Fibroblast of lung (primary cell): ENCODE data around the gene DKKL1. TPM values are rescaled to one million over a fixed set of nuclear protein-coding genes. Genes with fewer than 3 reads are reported as not detected.
"Not testable (repeated sequence)": the region's sequence is repeated elsewhere in the genome, so short reads cannot be mapped to it uniquely, and the experiment has no call there.

ENCODE experiments used
- DNase-seq, 2 donors: peaks; one replicate each; pipeline versions ENCODE4 v3.0.0 to v3.0.0-alpha.2; 2010; ENCODE audit warnings: low read depth in 2 of 2
- H2AFZ ChIP-seq: 2 replicates; pipeline ENCODE4 v1.5.1; 2012; ENCODE audit warnings: low read length, control low read depth, inconsistent platforms
- H3K27ac ChIP-seq: 2 replicates; pipeline ENCODE4 v1.5.1; 2011; ENCODE audit warnings: low read length, control low read depth; ENCODE audit not compliant: insufficient read depth
- H3K27me3 ChIP-seq: 2 replicates; pipeline ENCODE4 v1.5.1; 2011; ENCODE audit warnings: mild to moderate bottlenecking, low read length; ENCODE audit not compliant: control insufficient read depth, insufficient read depth
- H3K36me3 ChIP-seq: 2 replicates; pipeline ENCODE4 v1.5.1; 2011; ENCODE audit warnings: low read length; ENCODE audit not compliant: control insufficient read depth, insufficient read depth
- H3K4me1 ChIP-seq: 2 replicates; pipeline ENCODE4 v1.5.1; 2011; ENCODE audit warnings: low read length; ENCODE audit not compliant: control insufficient read depth, insufficient read depth; ENCODE audit errors: extremely low read depth
- H3K4me2 ChIP-seq: 2 replicates; pipeline ENCODE4 v1.5.1; 2011; ENCODE audit warnings: low read length, control low read depth; ENCODE audit not compliant: insufficient read depth; ENCODE audit errors: extremely low read depth
- H3K4me3 ChIP-seq, 4 experiments: fragments of 200-600 bp in 1 of 4; sonication (generic) in 1 of 4; replicated peaks in 1 of 4; 2 replicates each; pipeline ENCODE4 v1.5.1; 2011 to 2016; ENCODE audit warnings: low read length in 4 of 4, low read depth in 3 of 4, mild to moderate bottlenecking in 3 of 4, control low read depth in 2 of 4, inconsistent platforms in 1 of 4, mixed read lengths in 1 of 4; ENCODE audit not compliant: insufficient read depth in 1 of 4; ENCODE audit errors: control extremely low read depth in 1 of 4
- H3K79me2 ChIP-seq: 2 replicates; pipeline ENCODE4 v1.5.1; 2012; ENCODE audit warnings: mild to moderate bottlenecking, low read length, inconsistent platforms; ENCODE audit not compliant: control insufficient read depth, insufficient read depth
- H3K9ac ChIP-seq: 2 replicates; pipeline ENCODE4 v1.5.1; 2011; ENCODE audit warnings: mild to moderate bottlenecking, low read length, control low read depth; ENCODE audit not compliant: insufficient read depth
- H3K9me3 ChIP-seq: 2 replicates; pipeline ENCODE4 v1.5.1; 2012; ENCODE audit warnings: low read depth, low read length; ENCODE audit not compliant: control insufficient read depth, insufficient read depth
- H4K20me1 ChIP-seq: 2 replicates; pipeline ENCODE4 v1.5.1; 2011; ENCODE audit warnings: low read length; ENCODE audit not compliant: control insufficient read depth, insufficient read depth; ENCODE audit errors: extremely low read depth
- EZH2 ChIP-seq: IDR thresholded peaks from 2 replicates; pipeline ENCODE4 v1.5.1; 2012; ENCODE audit warnings: low read length, control low read depth, mild to moderate bottlenecking; ENCODE audit errors: missing control alignments
- polyA plus RNA-seq, 2 donors: library from polyadenylated mRNA; depleted of rRNA in 1 of 2; stranded (reverse) in 1 of 2; unstranded in 1 of 2; fragments of >200 nt; gene quantifications; 2 replicates each; pipeline ENCODE4 v1.2.1, GENCODE V29; 2011 to 2012; ENCODE audit warnings: missing spikeins in 1 of 2
- total RNA-seq: library from RNA; depleted of rRNA; stranded (reverse); fragments of >200 nt; gene quantifications from 2 replicates; pipeline ENCODE4 v1.2.1, GENCODE V29; 2014
- TF ChIP-seq, protein P1 (sequence below), 2 donors: IDR thresholded peaks in 1 of 2; conservative IDR thresholded peaks in 1 of 2; 1 replicate in 1 of 2; 2 replicates in 1 of 2; pipeline ENCODE4 v1.5.1; 2011 to 2012; ENCODE audit warnings: low read length in 2 of 2, control low read depth in 1 of 2, inconsistent platforms in 1 of 2, low read depth in 1 of 2, mild to moderate bottlenecking in 1 of 2

Gene DKKL1
- total and polyA plus RNA-seq, 2 donors (not counting 1 experiment from before 2014, with no cell fraction given), result 0.19 TPM; not detected in 1

DNA sequence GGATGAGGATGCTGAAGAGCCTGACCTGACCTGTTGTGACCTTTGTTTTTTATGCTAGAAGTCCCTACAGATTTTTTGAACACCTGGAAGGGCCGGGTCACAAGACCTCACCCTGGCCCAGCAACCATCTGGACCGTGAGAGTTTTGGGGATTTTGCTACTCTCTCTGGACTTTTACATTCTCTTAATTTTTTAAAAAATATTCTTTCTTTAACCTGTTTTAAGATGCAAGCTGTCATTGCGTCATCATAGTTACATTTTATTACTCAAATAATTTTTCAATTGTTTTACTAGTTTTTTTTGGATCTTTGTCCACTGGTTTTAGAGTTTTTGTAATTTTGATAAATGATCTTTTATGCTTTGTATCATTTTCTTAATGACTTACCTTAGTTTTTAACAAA, 7.5 kb downstream of the DKKL1 start:
- H3K79me2 ChIP-seq, result no peaks in the 10 kb centered on the region
- no peaks in the 10 kb centered on the region for H3K9me3 ChIP-seq
- peaks cover 4% of the 10 kb centered on the region for H3K27me3 ChIP-seq
- no peak overlapping the region for H2AFZ ChIP-seq
- no peak overlapping the region for H3K9ac ChIP-seq
- H4K20me1 ChIP-seq, result no peaks in the 10 kb centered on the region
- H3K4me3 ChIP-seq, result no peak overlapping the region
- H3K27ac ChIP-seq, result no peak overlapping the region
- no peak overlapping the region for H3K4me2 ChIP-seq
- DNase-seq, result no peak
- H3K36me3 ChIP-seq, result no peaks in the 10 kb centered on the region
- TF ChIP-seq, protein P1, sequence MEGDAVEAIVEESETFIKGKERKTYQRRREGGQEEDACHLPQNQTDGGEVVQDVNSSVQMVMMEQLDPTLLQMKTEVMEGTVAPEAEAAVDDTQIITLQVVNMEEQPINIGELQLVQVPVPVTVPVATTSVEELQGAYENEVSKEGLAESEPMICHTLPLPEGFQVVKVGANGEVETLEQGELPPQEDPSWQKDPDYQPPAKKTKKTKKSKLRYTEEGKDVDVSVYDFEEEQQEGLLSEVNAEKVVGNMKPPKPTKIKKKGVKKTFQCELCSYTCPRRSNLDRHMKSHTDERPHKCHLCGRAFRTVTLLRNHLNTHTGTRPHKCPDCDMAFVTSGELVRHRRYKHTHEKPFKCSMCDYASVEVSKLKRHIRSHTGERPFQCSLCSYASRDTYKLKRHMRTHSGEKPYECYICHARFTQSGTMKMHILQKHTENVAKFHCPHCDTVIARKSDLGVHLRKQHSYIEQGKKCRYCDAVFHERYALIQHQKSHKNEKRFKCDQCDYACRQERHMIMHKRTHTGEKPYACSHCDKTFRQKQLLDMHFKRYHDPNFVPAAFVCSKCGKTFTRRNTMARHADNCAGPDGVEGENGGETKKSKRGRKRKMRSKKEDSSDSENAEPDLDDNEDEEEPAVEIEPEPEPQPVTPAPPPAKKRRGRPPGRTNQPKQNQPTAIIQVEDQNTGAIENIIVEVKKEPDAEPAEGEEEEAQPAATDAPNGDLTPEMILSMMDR (conservative IDR thresholded peaks at IDR 0.05 in 1 of 2, IDR thresholded peaks at IDR 0.05 in 1 of 2; ENCODE audit: low read depth in 1 of 2, low read length in 2 of 2), result no peak
- TF ChIP-seq EZH2, result no peak
- H3K4me1 ChIP-seq, result no peaks in the 10 kb centered on the region

DNA sequence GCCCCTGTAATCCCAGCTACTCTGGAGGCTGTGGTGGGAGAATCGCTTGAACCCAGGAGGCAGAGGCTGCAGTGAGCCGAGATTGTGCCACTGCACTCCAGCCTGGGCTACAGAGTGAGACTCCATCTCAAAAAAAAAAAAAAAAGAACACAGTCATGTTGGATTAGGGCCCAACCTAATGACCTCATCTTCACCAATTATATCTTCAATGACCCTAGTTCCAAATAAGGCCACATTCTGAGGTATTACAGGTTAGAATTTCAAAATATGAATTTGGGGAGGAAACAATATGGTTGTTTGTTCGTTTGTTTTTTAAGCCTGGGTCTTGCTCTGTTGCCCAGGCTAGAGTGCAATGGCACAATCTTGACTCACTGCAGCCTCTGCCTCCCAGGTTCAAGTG, 9.5 kb downstream of the DKKL1 start:
- not testable (repeated sequence) for H2AFZ ChIP-seq, H3K9ac ChIP-seq, H3K9me3 ChIP-seq, DNase-seq, H3K27me3 ChIP-seq, H4K20me1 ChIP-seq, H3K36me3 ChIP-seq, H3K4me2 ChIP-seq, H3K27ac ChIP-seq, H3K4me1 ChIP-seq, H3K79me2 ChIP-seq, H3K4me3 ChIP-seq

DNA sequence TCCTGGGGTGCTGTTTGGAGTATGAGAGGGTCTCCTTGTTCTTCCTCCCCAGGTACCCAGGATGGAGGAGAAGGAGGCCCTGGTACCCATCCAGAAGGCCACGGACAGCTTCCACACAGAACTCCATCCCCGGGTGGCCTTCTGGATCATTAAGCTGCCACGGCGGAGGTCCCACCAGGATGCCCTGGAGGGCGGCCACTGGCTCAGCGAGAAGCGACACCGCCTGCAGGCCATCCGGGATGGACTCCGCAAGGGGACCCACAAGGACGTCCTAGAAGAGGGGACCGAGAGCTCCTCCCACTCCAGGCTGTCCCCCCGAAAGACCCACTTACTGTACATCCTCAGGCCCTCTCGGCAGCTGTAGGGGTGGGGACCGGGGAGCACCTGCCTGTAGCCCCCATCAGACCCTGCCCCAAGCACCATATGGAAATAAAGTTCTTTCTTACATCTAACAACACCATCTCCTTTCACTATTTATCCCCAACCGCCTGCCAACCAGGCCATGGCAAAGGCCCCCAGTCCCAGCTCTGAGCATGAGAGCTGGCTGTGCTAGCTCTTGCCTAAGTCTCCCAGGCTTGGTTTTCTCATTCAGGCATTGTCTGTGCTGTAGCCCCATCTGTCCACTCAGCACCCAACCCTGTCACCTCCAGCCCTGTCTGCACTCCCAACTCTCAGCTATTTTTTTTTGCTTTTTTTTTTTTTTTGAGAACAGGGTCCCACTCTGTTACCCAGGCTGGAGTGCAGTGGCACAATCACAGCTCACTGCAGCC, 11.2 kb downstream of the DKKL1 start:
- Histone ChIP-seq H4K20me1 (no peaks in the 10 kb centered on the region), H3K4me1 (no peaks in the 10 kb centered on the region), H3K36me3 (no peaks in the 10 kb centered on the region), H3K9me3 (no peaks in the 10 kb centered on the region), H3K4me2 (no peak overlapping the region), H3K79me2 (no peaks in the 10 kb centered on the region), H2AFZ (no peak overlapping the region), H3K27ac (no peak overlapping the region), H3K27me3 (peaks cover 4% of the 10 kb centered on the region), H3K4me3 (no peak overlapping the region), H3K9ac (no peak overlapping the region)
- no peak for DNase-seq
- TF ChIP-seq, protein P1 (conservative IDR thresholded peaks at IDR 0.05 in 1 of 2, IDR thresholded peaks at IDR 0.05 in 1 of 2; ENCODE audit: low read depth in 1 of 2, low read length in 2 of 2), result no peak
- TF ChIP-seq EZH2, result no peak
